T-helper 1 cell (primary cell): ENCODE measurements around the gene NFASC.

Experiments used
- DNase-seq, 5 donors: peaks; one replicate each; pipeline ENCODE4 v3.0.0-alpha.2; 2012 to 2020

Gene NFASC

DNA sequence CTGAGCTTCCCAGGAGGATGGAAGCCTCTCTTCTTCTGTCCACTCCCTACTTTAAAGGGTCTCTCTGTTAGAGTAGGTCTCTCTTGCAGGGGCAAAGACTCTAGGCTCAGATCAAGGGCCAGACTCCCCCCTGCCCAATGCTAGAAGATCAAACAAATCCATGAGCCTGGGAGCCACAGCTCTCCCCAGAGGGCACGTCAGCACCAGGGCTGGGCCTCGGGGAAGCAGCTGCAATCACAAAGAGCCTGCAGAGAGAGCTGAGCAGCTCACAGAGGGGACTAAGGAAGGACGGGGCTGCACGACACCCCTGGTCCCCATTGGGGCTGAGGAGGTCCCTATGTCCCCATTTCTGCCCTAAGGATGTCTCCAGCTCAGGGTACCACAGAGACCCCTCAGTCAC lies 176.2 kb downstream of the NFASC start:
- DNase-seq, result no peak

DNA sequence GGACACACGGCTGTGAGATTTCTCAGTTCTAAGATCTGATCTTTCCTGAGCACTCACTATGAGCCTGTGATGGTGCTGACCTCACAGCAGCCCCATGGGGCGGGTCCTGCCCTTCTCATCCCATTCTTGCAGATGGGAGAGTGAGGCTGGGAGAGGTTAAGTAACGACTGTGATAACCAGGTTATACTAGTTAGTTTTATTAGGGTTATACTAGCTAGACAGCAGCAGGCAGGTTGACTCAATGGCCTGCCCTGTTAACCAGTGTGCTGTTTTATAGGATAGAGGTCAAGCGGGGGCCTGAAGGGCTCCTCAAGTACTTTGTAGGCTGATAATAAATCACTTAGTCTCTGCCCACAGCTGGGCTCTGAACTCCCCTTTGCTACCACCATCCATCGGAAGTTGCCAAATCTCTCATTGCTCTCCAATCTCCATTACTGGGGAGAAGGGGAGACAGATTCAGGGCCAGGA lies 177.1 kb downstream of the NFASC start:
- no peak for DNase-seq

DNA sequence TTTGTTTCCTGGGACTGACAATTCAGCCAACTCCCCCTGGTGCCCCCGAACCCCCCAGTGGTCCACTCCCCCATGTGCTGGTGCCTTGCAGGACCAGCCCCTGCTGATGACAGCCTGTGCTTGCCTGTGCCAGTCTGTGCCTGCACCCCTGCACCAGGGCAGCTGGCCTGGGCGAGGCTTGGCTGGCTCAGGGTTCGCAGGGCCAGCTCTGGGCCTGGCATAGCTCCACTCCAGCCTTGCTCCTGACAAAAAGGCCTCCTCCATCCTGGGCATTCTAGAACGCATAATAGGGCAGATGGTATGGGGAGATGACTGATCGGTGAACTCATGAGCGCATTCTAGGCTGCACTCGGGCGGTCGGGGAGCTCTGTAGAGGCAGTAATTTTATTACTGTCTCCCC lies 177.7 kb downstream of the NFASC start:
- no peak for DNase-seq

DNA sequence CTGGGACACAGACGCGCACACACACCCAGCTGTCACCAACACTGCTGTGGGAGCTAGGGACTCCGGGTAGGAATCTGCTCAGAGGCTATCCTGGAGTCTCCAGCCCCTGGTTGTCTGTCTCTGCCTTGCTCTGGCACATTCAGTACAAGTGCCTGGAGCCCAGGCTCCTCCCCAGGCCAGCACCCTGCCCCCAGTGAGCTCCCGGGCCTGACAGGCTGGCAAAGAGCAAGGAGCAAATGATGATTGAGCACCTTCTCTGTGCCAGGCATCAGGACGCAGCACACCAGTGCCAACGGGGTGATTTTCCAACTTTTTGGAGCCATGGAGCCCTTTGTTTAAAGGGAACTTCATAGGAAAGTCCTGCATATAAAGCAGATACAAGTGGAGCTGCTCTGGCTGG lies 178.8 kb downstream of the NFASC start:
- no peak for DNase-seq

DNA sequence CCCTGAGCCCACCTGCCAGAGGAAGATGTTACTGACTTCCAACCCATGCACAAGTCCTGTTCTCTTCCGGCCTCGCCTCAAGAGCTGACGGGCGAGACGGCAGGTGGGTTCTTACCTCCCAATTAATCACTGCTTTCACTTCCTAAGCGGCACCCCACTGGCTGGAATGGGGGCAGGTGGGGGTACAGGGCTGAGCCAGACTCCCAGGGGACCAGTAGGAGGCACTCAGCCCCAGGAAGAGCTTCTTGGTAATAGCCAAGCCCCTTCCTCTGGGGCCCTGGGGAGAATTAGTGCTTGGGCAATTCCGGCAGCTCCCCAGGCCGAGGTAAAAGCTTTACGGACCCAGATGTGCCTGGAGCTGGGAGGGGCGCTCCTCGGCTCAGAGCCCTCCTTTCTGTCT lies 182.0 kb downstream of the NFASC start:
- no peak for DNase-seq

DNA sequence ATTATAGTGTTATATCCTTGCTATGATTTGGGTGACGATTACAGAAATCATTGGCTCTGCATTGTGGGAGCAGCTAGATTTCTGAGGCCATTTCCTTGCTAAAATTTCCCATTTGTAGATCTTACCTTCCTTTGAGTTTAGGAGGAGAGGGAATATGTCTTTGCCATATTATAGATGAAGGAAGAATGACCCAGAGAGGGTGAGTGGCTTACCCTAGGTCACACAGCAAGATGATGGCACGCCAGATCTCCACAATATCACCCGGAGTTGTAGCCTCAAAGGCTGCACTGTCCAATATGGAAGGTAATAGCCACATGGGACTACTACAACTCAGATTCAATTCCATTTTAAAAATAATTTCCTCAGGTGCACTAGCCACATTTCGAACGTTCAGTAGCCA lies 182.6 kb downstream of the NFASC start:
- no peak for DNase-seq

DNA sequence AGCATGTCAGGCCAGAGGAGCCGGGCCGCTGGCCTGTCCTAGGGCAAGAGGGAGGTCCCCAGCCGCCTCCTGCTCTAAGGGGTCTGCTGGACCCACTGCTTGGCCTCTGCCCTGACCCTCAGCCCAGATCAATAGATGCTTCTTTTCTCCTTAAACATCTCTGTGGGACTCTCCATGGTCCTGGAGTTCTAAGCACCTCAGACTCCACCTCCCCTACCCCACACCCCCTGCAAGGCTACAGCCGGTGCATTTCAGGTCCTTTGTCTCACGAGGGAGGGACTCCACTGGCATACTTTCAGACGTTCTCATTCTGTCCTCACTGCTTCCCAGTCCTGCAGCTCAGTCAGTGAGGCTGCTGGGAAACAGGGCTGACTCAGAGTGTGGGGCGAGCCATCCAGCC lies 183.4 kb downstream of the NFASC start:
- no peak for DNase-seq

DNA sequence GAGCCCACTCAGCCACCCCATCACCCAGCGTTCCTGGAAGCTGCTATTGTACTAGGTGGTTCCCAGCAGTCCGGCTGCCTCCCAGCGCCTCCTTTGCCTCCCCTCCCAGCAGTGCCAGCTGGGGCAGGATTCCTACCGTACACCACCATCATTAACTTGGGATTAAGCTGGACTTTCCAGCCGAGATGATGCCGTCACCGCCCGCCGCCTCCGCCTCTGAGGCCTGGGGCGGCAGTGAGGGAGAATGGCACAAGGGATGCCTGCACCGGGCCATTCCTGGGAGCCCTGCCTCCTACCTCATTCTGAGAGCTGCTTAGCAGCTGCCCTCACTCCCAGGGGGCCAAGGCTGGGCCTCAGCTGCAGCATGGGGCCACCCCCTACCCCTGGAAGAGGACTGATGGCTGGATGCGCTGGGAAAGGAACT lies 185.5 kb downstream of the NFASC start:
- DNase-seq, result no peak

DNA sequence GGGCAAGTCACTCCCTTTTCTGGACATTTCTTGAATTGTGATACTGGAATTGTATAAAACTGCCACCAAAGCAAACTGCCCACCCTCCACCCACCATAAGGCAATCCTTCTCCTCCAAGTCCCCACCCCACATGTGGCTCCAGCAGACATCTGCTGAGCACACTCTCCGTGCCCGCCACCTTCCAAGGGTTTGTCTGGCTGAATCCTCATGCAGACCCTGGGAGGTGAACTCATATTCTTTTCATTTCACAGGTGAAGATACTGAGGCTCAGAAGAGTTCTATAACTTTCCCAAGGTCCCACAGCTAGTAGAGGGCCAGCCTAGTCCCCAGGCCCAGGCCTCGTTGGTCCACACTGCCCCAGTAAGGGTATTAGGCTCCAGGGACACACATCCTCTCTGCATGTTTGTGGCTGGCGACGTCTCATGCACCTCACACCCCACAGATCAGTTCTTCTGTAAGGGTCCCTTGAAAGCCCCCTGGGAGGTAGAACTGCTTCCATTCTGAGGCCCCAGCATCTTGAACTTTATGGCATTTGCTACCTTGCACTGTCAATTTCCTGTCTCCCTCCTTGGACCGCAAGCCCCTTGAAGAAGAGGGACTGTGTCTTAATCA lies 186.4 kb downstream of the NFASC start:
- no peak for DNase-seq

DNA sequence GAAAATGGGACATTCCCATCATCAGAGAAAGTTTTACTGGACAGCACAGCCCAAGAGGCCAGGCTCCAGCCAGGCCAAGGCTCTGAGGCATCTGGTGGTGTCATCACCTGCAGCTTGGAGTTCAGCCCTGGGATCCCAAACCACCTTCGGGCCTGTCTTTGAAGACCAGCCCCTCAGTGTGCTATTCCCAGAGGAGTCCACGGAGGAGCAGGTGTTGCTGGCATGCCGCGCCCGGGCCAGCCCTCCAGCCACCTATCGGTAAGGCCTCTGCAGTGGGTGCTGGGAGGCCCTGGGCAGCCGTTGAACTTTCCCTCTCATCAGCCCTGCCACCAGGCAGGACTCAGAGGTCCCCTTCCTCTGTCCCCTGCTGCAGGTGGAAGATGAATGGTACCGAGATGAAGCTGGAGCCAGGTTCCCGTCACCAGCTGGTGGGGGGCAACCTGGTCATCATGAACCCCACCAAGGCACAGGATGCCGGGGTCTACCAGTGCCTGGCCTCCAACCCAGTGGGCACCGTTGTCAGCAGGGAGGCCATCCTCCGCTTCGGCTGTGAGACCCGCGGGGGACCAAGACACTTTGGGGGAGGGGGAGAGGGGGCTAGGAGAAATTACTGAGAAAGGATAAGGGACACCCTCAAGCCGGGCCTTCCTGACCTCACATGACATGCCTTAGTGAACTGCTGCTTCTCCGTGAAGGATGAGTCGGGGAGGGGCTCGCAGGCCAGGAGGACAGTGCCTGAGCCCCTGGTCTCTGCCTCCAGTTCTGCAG lies 187.3 kb downstream of the NFASC start:
- DNase-seq, result no peak

DNA sequence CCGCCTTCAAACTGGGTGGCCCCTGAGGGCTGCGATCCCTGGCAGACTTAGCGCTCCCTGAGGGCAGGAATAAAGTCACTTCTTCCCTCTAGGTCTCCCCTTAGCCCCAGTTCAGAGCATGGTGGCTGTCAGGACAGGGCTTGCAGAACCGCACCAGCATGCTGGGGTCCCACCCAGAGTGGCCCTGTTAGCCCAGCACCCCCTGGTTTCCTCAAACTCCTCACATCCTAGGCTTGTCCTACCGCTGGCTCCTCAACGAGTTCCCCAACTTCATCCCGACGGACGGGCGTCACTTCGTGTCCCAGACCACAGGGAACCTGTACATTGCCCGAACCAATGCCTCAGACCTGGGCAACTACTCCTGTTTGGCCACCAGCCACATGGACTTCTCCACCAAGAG lies 188.2 kb downstream of the NFASC start:
- no peak for DNase-seq

DNA sequence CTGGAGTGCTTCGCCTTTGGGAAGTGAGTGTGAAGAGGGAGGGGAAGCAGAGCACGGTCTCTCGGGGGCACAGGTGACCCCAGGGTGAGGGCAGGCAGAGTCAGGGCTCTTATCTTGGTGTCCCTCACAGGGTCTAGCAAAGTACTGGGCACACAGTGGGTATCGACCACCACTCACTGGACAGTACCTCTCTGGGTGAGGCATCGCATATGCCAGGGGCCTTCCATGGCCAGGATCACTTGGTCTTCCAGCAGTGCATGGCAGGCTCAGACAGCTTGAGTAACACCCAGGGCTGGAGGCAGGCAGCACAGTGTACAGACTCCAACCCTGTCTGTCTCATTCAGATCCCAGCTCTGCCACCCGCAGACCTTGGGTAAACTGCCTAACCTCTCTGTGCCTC lies 189.0 kb downstream of the NFASC start:
- DNase-seq, result no peak

DNA sequence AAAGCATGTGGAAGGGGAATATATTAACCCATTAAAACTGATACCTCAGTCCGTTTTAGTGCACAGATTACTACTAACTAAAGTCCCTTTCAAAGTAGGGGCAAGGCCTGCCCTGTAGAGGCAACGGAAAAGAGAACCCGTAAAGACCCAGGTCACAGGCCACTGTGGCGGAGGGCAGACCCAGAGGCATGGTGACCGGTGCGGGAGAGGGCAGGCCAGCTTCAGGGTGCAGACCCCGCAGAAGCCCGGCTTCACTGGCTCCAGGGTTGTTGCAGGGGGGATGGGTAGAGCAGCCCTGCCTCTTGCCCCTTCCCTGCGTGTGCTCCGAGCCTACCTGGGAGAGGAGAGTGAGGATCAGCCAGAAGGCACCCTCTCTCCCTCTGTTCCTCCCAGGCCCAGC lies 190.1 kb downstream of the NFASC start:
- no peak for DNase-seq

DNA sequence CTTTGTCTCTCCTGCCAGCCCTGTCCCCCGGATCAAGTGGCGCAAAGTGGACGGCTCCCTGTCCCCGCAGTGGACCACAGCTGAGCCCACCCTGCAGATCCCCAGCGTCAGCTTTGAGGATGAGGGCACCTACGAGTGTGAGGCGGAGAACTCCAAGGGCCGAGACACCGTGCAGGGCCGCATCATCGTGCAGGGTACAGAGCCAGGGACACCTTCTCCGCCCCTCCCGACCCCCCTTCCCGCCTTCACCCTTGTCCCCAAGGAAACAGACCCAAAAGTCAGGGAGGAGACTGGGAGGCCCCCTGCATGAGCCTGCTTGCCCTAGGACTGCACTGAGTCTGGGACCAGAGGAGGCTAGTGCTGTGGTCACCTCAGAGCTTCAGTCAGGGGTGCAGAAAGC lies 190.6 kb downstream of the NFASC start:
- no peak for DNase-seq

DNA sequence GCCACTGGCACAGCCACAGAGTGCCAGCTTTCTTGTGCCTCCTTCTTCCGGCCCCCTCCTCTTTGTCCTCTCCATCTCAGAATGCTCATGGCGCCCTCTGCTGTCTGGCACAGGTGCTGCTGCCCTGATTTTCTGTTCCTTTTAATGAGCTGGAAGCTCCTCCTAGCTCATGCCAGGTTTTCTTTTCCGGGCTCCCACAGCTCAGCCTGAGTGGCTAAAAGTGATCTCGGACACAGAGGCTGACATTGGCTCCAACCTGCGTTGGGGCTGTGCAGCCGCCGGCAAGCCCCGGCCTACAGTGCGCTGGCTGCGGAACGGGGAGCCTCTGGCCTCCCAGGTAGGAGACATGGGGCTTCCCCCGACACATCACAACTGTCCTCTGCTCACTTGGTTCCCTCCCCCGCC lies 191.0 kb downstream of the NFASC start:
- DNase-seq, result peak in 4 of 5 donors; percentile 38 to 67 (median 48)

DNA sequence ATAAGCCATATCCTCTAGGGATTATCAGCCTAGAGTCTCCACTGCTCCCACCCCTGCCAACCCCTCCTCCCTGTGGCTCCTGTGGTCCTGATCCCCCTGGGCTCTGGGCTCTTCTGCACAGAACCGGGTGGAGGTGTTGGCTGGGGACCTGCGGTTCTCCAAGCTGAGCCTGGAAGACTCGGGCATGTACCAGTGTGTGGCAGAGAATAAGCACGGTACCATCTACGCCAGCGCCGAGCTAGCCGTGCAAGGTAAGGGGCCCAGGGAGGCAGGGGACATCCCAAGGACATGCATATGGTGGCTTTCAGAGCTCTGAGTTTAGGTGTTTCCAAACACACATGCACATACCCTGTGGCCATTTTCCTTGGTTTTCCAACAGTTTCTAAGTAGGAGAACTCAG lies 191.7 kb downstream of the NFASC start:
- DNase-seq, result no peak

DNA sequence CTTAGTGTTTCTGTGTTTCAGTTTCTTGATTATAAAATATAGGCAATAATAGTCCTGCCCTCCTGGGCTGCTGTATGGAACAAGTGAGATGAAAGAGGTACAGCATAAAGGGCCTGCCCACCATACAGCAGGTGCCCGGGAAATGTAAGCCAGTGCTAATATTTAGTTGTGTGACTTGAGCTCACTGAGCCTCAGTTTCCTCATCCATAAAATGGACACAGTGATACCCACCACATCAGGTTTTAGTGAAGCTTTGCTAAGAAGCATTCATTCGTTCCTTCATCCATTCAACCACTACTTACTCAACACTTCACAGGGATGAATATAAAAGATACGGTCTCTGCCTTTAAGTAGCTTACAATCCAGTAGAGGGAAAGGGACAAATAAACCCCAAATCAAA lies 192.2 kb downstream of the NFASC start:
- DNase-seq, result no peak

DNA sequence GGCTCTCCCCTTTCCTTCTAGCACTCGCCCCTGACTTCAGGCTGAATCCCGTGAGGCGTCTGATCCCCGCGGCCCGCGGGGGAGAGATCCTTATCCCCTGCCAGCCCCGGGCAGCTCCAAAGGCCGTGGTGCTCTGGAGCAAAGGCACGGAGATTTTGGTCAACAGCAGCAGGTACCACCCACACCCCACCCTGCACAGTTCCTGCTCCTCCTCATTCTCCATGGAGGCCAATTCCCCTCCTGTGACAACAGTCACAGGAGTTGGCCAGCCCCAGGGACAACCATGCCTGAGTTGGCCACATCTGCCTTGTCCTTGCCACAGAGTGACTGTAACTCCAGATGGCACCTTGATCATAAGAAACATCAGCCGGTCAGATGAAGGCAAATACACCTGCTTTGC lies 193.6 kb downstream of the NFASC start:
- no peak for DNase-seq

DNA sequence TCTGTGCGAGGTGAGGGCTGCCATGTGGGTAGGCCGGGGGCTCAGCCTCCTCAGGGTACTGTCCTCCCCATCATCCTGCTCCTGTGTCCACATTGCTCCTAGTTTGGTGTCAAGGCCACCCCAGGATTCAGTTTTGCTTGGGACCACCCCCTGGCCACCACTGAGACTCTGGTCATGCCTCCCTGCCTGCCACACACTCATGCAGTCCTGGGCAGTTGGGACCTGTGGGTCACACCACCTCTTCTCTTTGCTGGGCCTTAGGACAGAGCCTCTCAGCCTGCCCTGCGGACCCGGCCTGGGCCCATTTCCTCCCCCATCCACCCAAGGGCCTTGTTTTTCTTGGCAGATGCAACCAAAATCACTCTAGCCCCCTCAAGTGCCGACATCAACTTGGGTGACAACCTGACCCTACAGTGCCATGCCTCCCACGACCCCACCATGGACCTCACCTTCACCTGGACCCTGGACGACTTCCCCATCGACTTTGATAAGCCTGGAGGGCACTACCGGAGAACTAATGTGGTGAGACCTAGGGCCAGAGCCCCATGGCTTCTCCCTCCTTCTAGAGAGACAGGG lies 194.2 kb downstream of the NFASC start:
- DNase-seq, result no peak

DNA sequence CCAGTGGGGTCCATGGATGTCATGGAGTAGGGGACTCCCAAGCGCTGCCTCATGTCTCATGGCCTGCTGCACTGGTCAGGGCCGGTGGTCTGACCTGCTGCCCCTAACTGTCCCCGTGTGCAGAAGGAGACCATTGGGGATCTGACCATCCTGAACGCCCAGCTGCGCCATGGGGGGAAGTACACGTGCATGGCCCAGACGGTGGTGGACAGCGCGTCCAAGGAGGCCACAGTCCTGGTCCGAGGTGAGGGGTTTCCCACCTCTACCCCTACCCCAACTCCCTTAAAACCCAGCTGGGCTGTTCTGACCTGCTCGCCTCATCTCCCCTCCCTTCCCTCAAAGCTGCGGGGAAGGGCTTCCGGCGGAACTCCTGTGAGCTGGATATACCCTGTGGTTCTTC lies 195.0 kb downstream of the NFASC start:
- DNase-seq, result no peak

DNA sequence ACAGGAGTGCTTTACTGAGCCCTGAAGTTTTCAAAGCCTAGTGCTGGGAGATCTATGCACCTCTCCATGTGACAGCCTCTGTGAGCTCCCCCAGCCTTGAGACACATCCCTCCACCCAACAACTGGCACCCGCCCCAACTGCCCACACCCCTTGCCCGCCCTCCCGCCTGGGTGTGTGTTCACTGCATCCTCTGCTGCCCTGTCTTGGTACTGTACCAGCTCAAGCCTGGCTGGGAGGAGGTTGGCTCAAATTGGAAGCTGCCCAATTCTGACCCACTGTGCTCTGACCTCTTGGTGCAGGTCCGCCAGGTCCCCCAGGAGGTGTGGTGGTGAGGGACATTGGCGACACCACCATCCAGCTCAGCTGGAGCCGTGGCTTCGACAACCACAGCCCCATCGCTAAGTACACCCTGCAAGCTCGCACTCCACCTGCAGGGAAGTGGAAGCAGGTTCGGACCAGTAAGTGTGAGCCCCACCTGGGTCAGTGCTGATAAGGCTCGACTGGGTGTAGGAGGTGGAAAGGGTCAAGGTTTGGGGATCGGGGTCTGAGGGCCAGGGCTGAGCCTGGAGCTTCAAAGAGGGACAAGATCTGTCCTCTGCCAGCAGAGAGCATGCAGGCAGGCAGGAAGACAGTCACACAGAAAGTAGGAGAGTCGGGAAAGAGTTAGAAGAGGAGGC lies 195.6 kb downstream of the NFASC start:
- no peak for DNase-seq

DNA sequence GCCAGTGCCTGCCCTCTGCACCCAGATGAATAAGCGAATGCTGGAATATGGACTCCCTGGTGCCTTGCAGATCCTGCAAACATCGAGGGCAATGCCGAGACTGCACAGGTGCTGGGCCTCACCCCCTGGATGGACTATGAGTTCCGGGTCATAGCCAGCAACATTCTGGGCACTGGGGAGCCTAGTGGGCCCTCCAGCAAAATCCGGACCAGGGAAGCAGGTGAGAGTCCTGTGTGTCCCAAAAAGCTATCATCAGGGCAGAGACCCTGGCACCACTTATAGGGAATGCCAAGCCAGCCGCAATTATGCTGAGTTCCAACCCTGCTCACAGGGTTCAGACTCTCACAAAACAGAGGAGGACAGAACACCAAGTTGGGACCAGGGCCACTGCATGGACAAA lies 196.4 kb downstream of the NFASC start:
- DNase-seq, result no peak

DNA sequence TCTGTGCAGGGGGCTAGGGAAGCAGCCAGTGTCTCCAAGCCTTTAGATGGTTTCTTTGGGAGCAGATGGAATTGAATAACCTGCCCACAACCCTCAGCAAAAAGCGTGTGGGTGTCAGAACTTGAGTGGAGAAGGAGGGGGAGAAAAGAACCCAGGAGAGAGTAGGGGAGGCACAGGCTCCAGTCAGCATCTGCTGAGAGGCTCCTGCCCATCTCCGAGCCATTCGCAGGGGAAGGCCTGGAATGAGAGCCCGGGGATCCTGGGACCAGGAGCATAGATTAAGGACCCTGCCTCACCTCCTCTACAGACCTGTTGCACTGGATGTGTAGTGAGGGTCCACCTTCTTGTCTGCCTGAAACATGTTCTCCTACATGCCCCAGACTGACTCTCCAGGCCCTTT lies 197.3 kb downstream of the NFASC start:
- DNase-seq, result no peak
